Ovary (tissue), 3 donors: Measurements from ENCODE around the gene TMEM30B.

Experiments used
- POLR2A ChIP-seq: fragments of 450-650 bp; IDR thresholded peaks from one replicate; pipeline ENCODE4 v1.6.1; 2017; ENCODE audit warnings: antibody characterized with exemption, mild to moderate bottlenecking, moderate library complexity
- TF ChIP-seq, protein P1 (sequence below), 3 donors: fragments of 450-650 bp in 2 of 3; fragments of 200-600 bp in 1 of 3; IDR thresholded peaks; one replicate each; pipeline versions ENCODE4 v1.5.1 to v1.8.0; 2016 to 2022; ENCODE audit warnings: antibody characterized with exemption in 3 of 3, mild to moderate bottlenecking in 1 of 3
- donor health status: DM: no; HTN: no; CAD: no.

DNA sequence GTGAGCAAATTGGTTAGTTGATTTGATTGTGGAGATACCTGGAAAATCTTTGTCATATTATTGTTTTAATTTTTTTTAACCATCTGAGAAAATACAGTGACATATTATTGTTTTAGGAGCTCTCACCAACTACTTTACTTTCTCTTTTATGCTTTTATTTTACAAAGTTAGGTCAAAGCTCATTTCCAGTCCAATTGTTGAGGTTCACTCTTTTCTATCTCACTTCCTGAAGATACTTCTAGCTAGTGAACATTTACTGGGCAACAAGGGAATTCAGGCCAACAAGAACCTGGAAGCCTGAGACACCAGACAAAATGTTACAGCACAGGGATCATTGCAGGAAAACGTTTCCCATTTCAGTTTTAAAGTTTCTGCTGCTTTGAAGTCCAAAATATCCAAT is 3.9 kb downstream of the TMEM30B start:
- TF ChIP-seq, protein P1, sequence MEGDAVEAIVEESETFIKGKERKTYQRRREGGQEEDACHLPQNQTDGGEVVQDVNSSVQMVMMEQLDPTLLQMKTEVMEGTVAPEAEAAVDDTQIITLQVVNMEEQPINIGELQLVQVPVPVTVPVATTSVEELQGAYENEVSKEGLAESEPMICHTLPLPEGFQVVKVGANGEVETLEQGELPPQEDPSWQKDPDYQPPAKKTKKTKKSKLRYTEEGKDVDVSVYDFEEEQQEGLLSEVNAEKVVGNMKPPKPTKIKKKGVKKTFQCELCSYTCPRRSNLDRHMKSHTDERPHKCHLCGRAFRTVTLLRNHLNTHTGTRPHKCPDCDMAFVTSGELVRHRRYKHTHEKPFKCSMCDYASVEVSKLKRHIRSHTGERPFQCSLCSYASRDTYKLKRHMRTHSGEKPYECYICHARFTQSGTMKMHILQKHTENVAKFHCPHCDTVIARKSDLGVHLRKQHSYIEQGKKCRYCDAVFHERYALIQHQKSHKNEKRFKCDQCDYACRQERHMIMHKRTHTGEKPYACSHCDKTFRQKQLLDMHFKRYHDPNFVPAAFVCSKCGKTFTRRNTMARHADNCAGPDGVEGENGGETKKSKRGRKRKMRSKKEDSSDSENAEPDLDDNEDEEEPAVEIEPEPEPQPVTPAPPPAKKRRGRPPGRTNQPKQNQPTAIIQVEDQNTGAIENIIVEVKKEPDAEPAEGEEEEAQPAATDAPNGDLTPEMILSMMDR (IDR thresholded peaks at IDR 0.05) = no peak
- TF ChIP-seq POLR2A = no peak
